Tibial nerve (tissue), 4 donors: ENCODE results near the gene RASGEF1C. TPM values are rescaled to one million over a fixed set of nuclear protein-coding genes. Genes with fewer than 3 reads are reported as not detected.

Source experiments
- DNase-seq, 2 donors: peaks; one replicate each; pipeline ENCODE4 v3.0.0-alpha.2; 2019; ENCODE audit warnings: low spot score in 2 of 2
- H3K27ac ChIP-seq, 4 donors: fragments of 200-600 bp; sonication (generic) in 3 of 4; one replicate each; pipeline ENCODE4 v1.5.1; 2017 to 2019; ENCODE audit warnings: mild to moderate bottlenecking in 1 of 4
- H3K27me3 ChIP-seq, 2 donors: fragments of 200-600 bp; sonication (generic) in 1 of 2; one replicate each; pipeline versions ENCODE4 v1.5.1 to v1.6.0; 2017 to 2019
- H3K36me3 ChIP-seq, 3 donors: fragments of 200-600 bp; sonication (generic); one replicate each; pipeline ENCODE4 v1.5.1; 2018 to 2019
- H3K4me1 ChIP-seq, 4 donors: fragments of 200-600 bp; sonication (generic) in 3 of 4; one replicate each; pipeline ENCODE4 v1.5.1; 2017 to 2019
- H3K4me3 ChIP-seq, 4 donors: fragments of 200-600 bp; sonication (generic) in 3 of 4; one replicate each; pipeline ENCODE4 v1.5.1; 2017 to 2019; ENCODE audit warnings: mild to moderate bottlenecking in 1 of 4, moderate library complexity in 1 of 4
- H3K9me3 ChIP-seq, 4 donors: fragments of 200-600 bp; sonication (generic) in 3 of 4; one replicate each; pipeline ENCODE4 v1.5.1; 2017 to 2019
- EP300 ChIP-seq, 2 donors: sonication (generic); formaldehyde crosslinking; IDR thresholded peaks; one replicate each; pipeline ENCODE4 v1.6.1; 2017; ENCODE audit warnings: antibody characterized with exemption in 2 of 2, mild to moderate bottlenecking in 1 of 2
- POLR2A ChIP-seq, 2 donors: fragments of 450-650 bp; IDR thresholded peaks; one replicate each; pipeline ENCODE4 v1.6.1; 2017; ENCODE audit warnings: antibody characterized with exemption in 2 of 2, mild to moderate bottlenecking in 2 of 2, moderate library complexity in 2 of 2
- WGBS, 2 donors: methylation state at CpG; one replicate each; pipeline ENCODE4 v1.1.5; 2018; 5-methylcytosine and 5-hydroxymethylcytosine counted together
- total RNA-seq, 4 donors: library from RNA; depleted of rRNA; stranded (reverse); fragments of >200 nt; gene quantifications; one replicate each; pipeline ENCODE4 v1.1.0, GENCODE V29; 2016
- TF ChIP-seq, protein P1 (sequence below), 5 experiments: fragments of 200-600 bp in 3 of 5; fragments of 450-650 bp in 2 of 5; sonication (generic) in 3 of 5; IDR thresholded peaks; one replicate each; pipeline ENCODE4 v1.5.1; 2016 to 2019; ENCODE audit warnings: antibody characterized with exemption in 5 of 5, mild to moderate bottlenecking in 3 of 5, moderate library complexity in 2 of 5

Gene RASGEF1C
- total RNA-seq, 4 donors from 2014 or later, result 2.7 to 12.0 (median 10.4) TPM

- WGBS, 2 donors, result 77% methylated on average over 14 of the region's 14 CpGs
- no peaks in the 10 kb centered on the region for H3K9me3 ChIP-seq
- peak overlapping the region; percentile 43 to 76 (median 60) for H3K27ac ChIP-seq
- TF ChIP-seq POLR2A (IDR thresholded peaks at IDR 0.05), result no peak
- TF ChIP-seq, protein P1, sequence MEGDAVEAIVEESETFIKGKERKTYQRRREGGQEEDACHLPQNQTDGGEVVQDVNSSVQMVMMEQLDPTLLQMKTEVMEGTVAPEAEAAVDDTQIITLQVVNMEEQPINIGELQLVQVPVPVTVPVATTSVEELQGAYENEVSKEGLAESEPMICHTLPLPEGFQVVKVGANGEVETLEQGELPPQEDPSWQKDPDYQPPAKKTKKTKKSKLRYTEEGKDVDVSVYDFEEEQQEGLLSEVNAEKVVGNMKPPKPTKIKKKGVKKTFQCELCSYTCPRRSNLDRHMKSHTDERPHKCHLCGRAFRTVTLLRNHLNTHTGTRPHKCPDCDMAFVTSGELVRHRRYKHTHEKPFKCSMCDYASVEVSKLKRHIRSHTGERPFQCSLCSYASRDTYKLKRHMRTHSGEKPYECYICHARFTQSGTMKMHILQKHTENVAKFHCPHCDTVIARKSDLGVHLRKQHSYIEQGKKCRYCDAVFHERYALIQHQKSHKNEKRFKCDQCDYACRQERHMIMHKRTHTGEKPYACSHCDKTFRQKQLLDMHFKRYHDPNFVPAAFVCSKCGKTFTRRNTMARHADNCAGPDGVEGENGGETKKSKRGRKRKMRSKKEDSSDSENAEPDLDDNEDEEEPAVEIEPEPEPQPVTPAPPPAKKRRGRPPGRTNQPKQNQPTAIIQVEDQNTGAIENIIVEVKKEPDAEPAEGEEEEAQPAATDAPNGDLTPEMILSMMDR (IDR thresholded peaks at IDR 0.05), result no peak
- no peak for TF ChIP-seq EP300 (IDR thresholded peaks at IDR 0.05)
- no peaks in the 10 kb centered on the region for H3K27me3 ChIP-seq
- H3K4me1 ChIP-seq, result peaks cover 0 to 11% (median 5%) of the 10 kb centered on the region in 4 donors
- DNase-seq, result no peak
- H3K36me3 ChIP-seq, result peaks cover 0 to 42% (median 0%) of the 10 kb centered on the region in 3 donors
- H3K4me3 ChIP-seq, result no peak overlapping the region
Observed at GRCh38 chr5:180115326-180116076, 93.5 kb downstream of the RASGEF1C start.

DNA sequence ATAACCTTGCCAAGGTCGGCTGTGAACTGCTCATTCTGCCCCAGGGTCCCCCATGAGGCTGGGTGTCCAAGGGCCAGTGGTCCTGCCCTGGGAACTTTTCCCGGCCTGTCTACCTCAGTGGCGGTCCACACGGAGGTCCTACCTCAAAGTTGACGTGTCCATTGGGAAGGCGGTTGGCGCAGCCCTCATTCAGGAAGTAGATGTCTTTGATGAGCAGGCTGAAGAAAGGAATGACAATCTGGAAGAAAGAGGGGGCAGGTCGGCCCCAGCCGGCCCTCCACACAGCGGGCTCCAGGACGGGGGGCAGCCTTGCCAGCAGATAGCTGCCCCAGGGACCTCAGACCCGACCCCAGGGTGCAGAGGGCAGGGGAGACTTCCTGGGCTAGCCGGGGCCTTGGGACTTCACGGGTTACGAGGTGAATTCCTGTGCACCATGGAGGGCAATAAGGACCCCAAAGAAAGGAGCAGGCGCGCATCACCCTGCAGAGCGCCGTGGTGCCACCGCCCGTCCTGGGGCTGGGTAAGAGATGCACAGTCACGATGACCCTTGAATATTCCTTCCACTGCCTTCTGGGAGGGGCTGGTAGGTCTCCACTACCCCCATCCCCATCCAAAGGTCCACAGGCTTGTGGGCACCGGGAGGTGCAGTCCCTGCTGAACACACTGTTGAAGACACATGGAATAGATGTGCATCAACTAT lies 94.6 kb downstream of the RASGEF1C start:
- Histone ChIP-seq H3K27ac (no peak overlapping the region), H3K9me3 (no peaks in the 10 kb centered on the region), H3K4me1 (peaks cover 0 to 11% (median 5%) of the 10 kb centered on the region in 4 donors), H3K27me3 (no peaks in the 10 kb centered on the region), H3K4me3 (no peak overlapping the region), H3K36me3 (peaks cover 0 to 38% (median 0%) of the 10 kb centered on the region in 3 donors)
- 86% methylated on average over 22 to 23 of the region's 23 CpGs for WGBS, 2 donors
- no peak for DNase-seq
- TF ChIP-seq, protein P1 (IDR thresholded peaks at IDR 0.05), result no peak
- no peak for TF ChIP-seq POLR2A (IDR thresholded peaks at IDR 0.05)
- no peak for TF ChIP-seq EP300 (IDR thresholded peaks at IDR 0.05)

- Histone ChIP-seq H3K36me3 (peaks cover 0 to 41% (median 0%) of the 10 kb centered on the region in 3 donors), H3K4me3 (no peak overlapping the region), H3K4me1 (peaks cover 0 to 11% (median 5%) of the 10 kb centered on the region in 4 donors), H3K27ac (no peak overlapping the region), H3K9me3 (no peaks in the 10 kb centered on the region), H3K27me3 (no peaks in the 10 kb centered on the region)
- DNase-seq, result no peak
- 90 to 92% methylated on average over 23 of the region's 23 CpGs for WGBS, 2 donors
- TF ChIP-seq POLR2A (IDR thresholded peaks at IDR 0.05) (no peak), EP300 (IDR thresholded peaks at IDR 0.05) (no peak)
- TF ChIP-seq, protein P1 (IDR thresholded peaks at IDR 0.05), result no peak
Observed at GRCh38 chr5:180113660-180114303, 95.2 kb downstream of the RASGEF1C start.

DNA sequence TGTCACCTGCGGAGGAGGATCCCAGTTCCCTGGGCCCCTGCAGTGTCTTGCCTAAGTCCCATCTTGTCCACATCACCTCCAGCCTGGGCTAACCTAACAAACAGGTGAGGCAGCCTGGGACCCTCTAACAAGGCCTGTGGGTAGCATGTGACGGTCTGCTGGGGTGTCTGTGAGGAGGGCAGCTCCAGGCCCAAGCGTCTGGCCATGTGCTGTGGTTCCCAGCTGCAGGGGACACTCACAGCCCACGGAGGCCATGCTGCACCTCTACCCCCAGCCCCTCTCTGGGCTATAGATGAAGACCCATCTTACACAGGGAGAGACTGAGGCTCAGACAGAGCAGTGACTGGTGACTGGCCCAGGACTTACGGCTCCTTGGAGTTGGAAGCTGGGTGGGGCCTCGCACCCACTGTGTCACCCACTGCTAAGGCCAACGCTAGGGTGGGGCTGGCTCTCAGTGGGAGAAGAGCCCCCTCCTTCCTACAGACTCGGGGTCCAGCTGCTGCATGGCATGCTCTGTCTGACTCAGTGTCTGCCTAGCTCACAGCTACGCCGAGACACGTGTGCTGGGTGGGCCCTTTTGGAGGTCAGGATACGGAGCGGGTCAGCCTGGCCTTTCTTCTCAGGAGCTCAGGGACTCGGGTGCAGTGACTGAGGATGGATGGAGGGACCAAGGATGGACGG lies 96.7 kb downstream of the RASGEF1C start:
- Histone ChIP-seq H3K27ac (no peak overlapping the region), H3K4me3 (no peak overlapping the region), H3K9me3 (peaks cover 0 to 13% (median under 1%) of the 10 kb centered on the region in 4 donors), H3K36me3 (peaks cover 0 to 51% (median 0%) of the 10 kb centered on the region in 3 donors), H3K27me3 (no peaks in the 10 kb centered on the region), H3K4me1 (peaks cover 0 to 11% (median 5%) of the 10 kb centered on the region in 4 donors)
- DNase-seq, result no peak
- 81 to 82% methylated on average over 13 of the region's 15 CpGs for WGBS, 2 donors
- no peak for TF ChIP-seq EP300 (IDR thresholded peaks at IDR 0.05)
- TF ChIP-seq, protein P1 (IDR thresholded peaks at IDR 0.05), result no peak
- no peak for TF ChIP-seq POLR2A (IDR thresholded peaks at IDR 0.05)
